ENCODE results near the gene TRIM17.

The TRIM17 gene

DNA sequence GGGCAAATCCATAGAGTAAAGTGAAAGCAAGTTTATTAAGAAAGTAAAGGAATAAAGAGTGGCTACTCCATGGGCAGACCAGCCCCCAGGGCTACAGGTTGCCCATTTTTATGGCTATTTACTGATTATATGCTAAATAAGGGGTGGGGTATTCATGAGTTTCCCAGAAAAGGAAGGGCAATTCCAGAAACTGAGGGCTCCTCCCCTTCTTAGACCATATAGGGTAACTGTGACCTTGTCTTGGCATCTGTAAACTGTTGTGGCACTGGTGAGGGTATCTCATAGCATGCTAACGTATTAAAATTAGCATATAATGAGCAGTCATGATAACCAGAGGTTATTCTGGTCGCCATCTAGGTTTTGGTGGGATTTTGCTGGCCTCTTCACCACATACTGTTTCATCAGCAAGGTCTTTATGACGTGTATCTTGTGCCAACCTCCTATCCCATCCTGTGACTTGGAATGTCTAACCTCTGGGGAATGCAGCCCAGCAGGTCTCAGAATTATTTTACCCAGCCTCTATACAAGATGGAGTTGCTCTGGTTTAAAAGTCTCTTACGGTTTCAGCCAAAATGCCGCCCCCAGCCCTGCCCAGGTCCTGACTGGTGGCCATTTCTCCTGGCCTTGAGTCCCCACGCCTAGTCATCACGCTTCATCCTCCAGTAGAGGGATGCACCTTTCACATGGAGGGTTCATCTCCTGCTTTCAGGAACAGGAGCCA lies 982 bp upstream of the TRIM17 start:
- no peak for DNase-seq (ENCODE audit: low read depth in 3 of 3)

DNA sequence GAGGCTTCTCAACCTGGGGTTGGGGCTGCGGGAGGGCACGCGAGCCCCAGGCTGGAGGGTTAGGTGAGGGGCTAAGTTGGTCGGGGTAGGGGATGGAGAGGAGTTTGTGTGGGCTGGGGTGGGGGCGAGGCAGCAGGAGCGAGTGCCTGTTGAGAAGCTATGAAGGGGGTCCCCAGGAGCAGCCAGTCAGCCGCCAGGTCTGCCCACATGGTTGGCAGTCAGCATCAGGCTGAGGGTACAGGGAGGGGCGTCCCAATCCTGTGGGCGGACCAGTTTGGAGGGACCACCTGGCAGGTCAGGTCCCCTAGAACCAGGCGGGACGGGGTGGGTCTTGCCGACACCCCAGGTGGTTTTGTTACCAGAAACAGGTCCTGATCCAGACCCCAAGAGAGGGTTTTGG lies 400 bp upstream of the TRIM17 start:
- DNase-seq (ENCODE audit: low read depth in 3 of 3), result no peak

DNA sequence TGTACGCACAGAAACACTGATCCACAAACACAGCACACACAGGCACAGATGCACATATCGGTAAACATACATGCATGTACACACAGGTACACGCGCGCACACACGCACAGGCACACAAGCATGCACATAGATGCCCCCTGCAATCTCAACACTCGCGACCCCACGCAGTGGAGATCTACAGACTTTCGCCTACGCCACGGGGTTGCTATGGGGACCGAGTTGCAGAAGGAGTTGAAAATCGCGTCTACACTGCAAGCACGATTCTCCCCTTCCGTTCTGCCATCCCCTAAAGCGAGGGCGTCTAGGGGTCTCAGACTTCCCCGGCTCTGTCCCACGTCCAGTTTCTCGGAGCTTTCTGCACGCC lies 826 bp downstream of the TRIM17 start:
- DNase-seq (ENCODE audit: low read depth in 3 of 3), result no peak

DNA sequence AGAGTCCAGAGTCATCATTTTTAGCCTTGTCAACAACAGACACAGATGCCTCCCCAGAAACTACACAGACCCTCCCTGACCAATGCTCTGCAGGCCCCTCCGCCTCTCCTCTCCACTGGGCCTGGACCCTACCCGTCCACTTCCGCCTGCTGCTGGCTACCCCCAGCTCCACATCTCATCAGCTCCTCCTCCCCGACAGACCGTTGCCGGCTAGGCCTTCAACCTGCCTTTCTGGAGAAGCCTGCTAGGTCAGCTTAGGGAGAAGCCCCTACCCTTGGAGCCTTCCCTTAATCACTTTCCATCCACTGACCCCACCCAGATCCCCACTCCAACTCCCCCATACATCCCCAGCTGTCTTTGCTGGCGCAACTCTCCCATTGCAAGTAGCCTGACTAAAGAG lies 1.4 kb downstream of the TRIM17 start:
- DNase-seq (ENCODE audit: low read depth in 3 of 3), result no peak

DNA sequence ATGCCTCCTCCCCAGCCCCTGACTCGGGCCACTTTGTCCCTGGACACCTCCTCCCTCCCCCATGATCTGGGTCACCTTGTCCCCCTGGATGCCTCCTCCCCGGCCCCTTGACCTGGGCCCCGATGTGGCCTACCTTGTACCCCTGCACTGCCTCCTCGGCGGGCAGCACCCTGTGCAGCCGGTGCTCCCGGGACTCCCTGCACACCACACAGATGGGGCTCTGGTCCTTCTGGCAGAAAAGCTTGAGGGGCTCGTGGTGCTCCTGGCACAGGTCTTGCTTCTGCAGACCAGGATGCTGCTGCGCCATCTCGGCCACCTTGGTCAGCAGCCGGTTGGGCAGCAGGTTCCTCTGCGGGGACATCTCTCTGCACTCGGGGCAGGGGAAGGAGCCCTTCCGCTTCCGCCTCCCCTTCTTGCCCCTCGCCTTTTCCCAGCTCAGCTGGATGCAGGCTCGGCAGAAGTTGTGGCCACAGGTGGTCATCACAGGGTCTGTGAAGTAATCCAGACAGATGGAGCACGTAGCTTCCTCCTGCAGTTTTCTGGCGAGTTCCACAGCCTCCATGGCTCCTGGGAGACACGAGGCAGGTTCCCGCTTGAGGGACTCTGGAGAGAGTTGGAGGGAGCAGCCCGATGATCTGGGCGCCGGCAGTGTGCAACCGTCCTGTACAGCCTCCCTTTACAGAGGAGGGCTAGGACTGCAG lies 2.0 kb downstream of the TRIM17 start:
- DNase-seq (ENCODE audit: low read depth in 3 of 3), result no peak

DNA sequence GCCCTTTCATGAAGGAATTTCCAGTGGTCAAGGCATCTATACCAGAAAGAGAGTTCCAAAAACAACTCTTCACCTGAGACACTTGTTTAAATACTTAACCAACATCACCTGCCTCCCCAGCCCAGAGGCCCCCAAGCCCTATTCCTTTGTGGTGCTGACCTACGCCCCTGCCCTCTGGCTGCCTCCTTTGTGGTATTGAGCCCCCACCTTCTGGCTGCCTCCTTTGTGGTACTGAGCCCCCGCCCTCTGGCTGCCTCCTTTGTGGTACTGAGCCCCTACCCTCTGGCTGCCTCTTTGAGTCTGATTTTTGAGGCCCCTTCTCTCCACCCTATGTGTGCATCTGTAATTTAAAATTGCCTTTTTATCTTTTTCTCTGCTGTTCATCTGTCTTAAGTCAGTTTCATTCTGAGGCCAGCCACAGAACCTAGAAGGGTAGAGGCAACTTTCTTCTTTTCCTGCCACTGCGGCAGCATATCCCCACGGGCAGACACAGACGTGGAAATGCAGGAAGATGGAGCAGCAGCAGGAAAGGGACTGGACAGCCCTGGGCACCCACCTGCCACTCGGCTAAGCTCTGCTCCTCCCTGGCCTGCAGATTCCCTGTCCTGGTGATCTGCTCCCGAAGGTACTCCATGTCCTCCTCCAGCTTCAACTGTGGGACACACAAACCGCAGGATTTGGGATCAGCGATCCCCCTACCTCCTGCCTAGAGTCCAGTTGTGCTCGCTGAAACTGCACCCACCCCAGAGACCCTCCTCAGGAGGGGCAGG lies 3.2 kb downstream of the TRIM17 start:
- DNase-seq (ENCODE audit: low read depth in 3 of 3), result no peak

DNA sequence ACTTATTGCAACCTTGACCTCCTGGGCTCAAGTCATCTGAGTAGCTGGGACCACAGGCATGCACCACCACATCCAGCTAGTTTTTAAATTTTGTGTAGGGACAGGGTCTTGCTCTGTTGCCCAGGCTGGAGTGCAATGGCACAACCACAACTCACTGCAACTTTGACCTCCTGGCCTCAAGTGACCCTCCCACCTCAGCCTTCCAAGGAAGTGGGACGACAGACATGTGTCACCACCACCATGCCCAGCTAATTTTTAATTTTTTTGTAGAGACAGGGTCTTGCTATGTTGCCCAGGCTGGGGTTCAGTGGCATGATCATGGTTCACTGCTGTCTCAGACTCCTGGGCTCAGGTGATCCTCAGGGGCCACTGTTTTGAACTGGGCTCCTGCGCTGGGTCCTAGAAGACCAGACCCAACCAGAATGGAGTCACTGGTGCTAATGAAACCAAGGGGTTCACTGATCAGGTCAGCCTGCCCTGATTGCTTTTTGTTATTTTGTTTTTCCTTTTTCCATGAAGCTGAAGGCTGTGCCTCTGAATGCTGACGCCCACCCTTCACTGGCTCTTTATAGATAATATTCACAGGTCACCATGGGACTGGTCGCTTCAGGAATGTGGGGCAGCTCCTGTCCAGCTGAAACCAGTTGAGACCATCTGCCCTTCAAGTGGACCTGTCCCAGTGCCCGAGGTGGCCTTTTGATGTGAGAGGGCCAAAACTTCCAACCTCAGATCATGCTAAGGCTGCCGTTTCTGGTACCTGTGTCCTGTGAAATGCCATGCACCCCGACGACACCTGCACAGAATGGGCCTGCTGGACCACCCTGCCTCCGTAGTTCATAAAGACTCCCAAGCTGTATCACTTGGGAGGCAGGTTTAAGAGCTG lies 4.9 kb downstream of the TRIM17 start:
- DNase-seq (ENCODE audit: low read depth in 3 of 3), result no peak

DNA sequence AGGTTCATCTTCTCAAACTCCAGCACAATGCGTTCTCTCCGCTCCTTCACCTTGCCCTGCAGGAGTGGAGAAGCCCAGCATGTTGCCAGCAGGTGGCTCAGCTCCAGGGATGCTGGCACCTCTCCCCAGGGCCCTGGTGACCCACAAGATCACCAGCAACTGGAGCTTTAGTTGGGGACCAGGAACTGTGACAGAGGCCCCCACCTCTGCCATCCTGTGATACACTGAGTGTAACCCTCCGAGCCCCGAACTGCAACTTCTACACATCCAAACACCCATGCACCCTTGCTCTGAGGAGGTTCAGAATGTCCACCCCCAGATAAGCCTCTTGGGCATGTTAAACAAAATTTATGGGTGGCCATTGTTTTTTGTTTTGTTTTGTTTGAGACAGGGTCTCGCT lies 5.5 kb downstream of the TRIM17 start:
- no peak for DNase-seq (ENCODE audit: low read depth in 3 of 3)

DNA sequence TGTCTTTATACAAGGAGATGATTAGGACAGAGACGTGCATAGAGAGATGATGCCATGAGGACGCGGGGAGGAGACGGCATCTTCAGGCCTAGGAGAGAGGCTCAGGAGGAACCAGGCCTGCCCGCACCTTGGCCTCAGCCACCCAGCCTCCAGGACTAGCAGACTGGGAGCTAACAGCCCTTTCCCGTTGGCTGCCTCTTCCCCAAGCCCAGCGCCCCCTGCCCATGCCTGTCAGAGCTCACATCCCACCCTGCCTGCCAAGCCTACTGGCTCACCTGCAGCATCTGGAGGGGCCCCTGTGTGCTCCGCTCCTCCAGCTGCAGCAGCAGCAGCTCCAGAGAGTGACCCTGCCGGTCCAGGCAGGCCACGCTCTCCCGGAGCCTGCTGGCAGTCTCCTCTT lies 6.0 kb downstream of the TRIM17 start:
- no peak for DNase-seq (ENCODE audit: low read depth in 3 of 3)

DNA sequence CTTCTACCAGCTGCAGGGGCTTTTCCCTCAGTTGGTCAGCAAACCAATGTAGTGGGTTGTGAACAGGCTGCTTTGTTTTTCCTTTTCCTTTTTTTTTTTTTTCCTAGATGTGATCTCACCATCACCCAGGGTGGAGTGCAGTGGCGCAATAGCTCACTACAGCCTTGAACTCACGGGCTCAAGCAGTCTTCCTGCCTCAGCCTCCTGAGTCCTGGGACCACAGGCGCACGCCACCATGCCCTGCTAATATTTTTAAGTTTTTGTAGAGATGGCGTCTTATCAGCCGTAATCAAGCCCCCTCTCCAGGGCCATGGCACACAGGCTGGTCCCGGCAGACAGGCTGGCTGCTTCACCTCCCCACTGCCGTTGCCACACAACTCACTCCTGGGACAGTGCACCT lies 6.6 kb downstream of the TRIM17 start:
- no peak for DNase-seq (ENCODE audit: low read depth in 3 of 3)

DNA sequence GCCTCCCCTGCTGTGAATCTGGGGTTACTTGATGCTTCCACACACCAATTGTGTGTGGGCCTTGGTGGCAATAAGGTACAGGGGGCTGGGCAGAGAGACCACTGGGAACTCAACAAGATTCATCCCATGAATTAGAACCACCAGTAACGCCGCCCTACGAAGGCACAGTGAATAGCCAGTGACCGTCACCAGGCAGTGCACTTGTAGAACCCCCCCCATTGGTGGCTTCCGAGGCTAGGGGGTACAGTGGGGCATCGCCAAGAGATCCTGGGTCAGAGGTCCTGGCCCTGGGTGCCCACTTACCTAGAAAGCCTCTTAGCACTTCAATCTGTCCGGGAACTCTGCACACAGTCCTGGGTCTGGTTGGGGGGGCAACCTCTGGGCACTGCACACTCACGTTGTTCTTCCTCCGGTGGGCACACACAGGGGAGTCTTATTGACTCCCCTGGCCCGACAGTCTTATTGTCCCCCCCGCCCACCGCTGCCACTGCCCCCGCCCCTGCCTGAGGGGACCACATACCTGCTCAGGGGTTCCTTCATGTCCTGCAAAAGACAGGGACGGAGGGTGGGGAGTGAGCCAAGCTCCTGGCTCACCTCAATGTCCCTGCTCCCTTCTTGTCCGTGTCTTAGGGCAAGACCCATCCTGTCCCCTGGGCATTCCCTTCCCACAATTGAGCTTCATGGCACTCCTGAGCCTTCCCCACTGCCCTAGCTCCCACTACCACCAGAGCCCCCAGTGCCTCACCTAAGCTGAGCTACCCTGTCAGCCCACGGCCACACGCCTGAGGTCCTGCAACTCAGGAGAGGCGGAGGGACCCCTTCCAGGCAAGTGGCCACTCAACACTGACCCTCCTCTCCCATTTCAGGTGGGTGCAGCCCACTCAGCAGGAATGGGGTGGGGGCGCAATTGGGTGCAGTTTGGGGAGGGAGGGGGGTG lies 7.5 kb downstream of the TRIM17 start:
- DNase-seq (ENCODE audit: low read depth in 3 of 3), result no peak

DNA sequence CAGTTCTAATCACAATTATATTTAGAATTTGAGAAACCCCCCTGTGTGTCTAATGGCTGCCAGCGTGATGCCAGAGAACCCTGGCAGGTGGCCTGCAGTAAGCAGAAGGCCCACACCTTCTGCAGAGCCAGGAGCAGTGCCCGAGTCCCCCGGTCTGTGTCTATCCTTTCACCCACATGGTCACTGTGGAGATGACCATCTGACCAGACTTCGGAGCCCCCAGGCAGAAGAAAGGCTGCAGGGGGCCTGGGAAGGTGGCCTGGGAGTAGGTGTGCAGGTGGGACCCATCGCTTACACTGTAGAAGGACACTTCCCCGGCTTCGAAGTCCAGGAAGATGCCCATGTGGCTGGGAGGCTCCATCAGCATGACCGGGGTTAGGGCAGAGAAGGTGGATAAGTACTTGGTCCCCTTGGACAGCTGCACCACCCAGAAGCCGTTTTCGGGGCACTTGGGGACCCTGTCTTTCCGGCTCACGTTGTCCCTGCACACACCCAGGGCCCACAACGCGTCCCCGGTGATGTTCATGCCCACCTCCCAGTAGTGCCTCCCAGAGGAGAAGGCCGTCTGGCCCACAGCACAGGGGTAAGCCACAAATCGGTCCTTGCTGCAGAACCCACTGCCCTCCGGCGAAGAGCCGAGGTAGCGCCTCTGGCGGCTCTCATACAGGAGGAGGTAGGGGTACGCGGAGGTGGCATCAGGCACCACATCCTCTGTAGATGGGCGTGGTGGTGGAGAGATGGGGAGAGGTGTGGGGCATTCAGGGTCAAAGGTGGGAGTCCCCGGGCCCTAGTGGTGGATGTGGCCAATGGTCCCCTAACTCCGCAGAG lies 8.4 kb downstream of the TRIM17 start:
- DNase-seq (ENCODE audit: low read depth in 3 of 3), result no peak

DNA sequence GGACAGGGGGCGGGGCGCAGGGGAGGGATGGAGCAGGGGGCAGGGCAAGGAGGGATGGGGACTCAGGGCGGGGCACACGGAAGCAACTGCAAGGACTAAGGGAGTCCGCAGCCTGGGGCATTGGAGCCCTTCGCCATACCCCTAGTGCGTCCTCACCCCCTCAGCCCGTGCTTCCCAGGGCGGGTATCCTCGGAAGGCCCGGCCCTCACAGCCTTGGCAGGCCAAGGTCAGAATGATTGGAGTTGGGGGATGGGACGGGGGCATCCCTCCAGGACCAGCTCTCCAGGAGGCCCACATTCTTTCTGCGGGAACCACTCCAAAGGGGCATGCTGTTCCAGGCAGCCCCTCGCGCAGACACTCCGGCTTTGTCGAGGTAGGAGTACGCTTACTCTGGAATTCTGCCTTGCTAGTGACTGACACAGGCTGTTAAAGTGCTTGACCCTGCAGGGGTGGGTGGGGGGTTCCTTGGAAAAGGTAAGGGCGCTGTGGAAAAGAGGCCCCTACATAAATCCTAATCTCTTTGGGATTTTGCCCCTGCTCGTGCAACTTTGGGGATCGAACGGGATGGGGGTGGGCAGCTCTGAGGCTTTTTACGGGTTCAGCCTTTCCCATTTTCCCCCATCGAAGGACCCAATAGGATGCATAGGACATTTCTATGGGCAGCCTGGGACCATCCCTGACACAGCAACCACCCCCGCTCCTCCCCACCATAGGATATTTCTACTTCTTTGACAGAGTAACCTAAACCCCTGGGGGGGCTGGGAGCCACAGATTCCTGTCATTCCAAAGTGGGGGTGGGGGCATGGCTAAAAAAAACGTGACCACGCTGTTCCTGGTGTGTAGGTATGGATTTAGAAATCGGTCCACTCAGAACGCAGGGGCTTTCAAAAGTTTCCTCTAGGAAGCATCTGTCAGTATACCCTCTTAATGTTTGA lies 9.3 kb downstream of the TRIM17 start:
- no peak for DNase-seq (ENCODE audit: low read depth in 3 of 3)

DNA sequence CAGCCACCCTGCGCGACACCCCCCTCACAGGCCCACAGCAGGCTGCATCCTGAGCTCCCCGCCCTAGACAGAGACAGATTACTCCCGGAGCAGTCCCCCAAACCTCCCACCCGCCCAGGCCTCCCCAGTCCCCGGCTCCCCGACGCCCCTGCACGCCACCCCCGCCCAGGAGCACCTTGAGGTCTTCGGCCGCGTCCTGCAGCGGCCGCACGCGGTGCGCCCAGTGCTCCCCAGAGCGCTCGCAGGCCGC lies 10.8 kb downstream of the TRIM17 start:
- DNase-seq (ENCODE audit: low read depth in 3 of 3), result no peak

DNA sequence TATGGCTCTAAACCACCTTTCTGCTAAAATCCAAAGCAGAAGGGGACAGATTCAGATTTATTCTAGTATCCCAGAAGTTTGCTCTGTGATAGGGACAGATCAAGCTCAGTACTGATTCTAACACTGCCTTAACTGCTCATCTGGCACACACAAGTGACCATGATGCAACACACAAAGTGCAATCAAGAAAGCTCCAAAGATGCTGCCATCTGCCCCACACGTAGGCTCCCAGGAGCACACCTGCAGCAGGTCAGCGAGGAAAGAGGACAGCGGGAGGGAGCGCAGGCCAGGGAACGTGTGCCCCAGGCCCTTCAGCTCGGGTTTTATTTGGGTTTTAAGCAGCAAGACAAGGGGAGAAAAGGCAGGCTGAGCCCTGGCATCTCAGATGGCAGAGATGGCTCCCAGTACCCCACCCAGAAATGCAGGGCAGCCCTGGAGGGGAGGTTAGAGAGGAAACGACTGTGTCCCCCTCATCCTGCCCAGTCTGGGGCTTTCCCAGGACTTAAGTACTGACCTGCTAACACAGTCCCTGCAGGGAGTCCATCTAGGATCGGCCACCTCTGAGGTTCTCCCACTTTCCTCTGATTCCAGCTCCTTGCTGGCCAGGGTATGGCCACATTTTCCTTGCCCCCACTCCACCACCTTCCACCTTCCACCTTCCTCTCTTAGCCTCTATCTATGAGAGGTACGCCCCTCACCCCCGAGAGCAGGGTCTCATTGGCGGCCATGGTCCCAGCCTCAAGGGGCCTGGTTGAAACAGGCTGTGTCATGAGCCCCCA lies 11.3 kb downstream of the TRIM17 start:
- no peak for DNase-seq (ENCODE audit: low read depth in 3 of 3)

DNA sequence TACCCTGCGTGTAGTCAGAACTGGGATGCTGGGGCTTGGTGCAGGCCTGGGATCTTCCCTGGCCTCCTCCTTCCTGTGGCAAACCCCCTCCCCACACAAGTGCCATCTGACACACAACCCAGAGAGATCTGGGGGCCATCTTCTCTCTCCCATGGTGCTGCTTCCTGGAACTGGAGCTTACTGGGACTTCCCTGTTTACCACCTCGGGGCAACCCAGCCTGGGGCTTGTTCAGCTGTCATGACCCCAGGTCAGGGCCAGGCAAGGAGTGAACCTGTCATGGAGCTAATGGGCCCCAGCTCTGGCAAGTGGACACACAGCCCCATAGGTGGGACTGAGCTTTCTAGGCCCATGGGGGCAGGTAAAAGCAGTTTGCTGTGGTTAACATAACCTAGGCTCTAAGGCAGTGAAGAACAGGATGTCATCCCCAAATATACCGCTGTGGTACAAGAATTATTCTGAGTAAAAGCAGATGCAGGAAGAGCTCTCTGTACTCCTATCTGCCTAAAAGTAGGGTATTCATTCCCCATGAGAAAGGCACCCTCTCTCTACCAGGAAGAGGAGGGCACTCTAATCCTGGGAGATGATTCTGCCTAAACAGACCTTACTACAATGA lies 12.4 kb downstream of the TRIM17 start:
- DNase-seq (ENCODE audit: low read depth in 3 of 3), result no peak

DNA sequence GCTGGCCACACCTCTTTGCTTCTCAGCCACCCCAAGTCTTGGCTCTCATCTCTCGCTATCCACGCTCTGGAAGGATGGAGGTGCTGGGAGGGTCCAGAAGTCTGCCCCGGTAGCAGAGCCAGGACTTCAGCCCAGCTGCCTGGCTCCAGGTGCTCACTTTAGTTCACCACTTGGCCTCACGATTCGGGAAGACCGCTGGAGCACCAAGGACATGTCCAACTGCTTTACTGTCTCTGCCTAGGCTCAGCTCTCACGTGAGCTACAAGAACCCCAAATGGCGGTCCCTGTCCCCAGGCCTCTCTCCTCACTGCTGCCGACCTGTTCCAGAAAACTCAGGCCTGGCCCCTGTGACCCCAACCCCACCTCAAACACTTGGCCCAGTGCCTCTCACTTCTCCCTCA lies 13.4 kb downstream of the TRIM17 start:
- no peak for DNase-seq (ENCODE audit: low read depth in 3 of 3)

DNA sequence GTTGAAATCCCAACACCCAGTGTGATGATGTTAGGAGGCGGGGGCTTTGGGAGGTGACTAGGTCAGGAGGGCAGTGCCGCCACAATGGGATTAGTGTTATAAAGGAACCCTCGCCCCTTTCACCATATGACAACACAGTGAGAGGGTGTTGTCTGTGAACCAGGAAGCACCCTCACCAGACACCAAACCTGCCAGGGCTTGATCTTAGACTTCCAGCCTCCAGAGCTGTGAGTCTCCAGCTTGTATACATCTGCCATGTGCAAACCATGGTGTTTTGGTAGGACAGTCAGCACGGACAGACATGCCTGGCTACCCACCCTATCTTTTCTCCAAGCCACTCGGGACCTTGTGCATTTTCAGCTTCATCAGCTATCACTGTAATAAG lies 14.0 kb downstream of the TRIM17 start:
- no peak for DNase-seq (ENCODE audit: low read depth in 3 of 3)
